DND-41 (cell line): ENCODE results near the gene ABCF3.
A peak's percentile ranks its signal among the peaks of the same experiment; 100 is the strongest.

ENCODE experiments used
- ATAC-seq: fragments of 200-7000 bp; cut with Tn5 transposase; 3 replicates; pipeline ENCODE4 v1.9.1; 2021; ENCODE audit warnings: low read depth; ENCODE audit not compliant: insufficient read depth
- DNase-seq: peaks from one replicate; pipeline ENCODE4 v3.0.0-alpha.2; 2020
- H2AFZ ChIP-seq: 2 replicates; pipeline ENCODE4 v1.6.0; 2012; ENCODE audit warnings: low read depth, low read length
- H3K27ac ChIP-seq: 2 replicates; pipeline ENCODE4 v1.5.1; 2012; ENCODE audit warnings: low read length, inconsistent platforms
- H3K27me3 ChIP-seq: fragments of 200-600 bp; sonication (generic); 2 replicates; pipeline ENCODE4 v1.6.0; 2012; ENCODE audit warnings: low read length, mild to moderate bottlenecking, inconsistent platforms; ENCODE audit not compliant: insufficient read depth, poor library complexity
- H3K36me3 ChIP-seq: 2 replicates; pipeline ENCODE4 v1.5.1; 2012; ENCODE audit warnings: low read length, inconsistent platforms; ENCODE audit not compliant: insufficient read depth
- H3K4me1 ChIP-seq: 2 replicates; pipeline ENCODE4 v1.5.1; 2012; ENCODE audit warnings: mild to moderate bottlenecking, low read length; ENCODE audit not compliant: insufficient read depth
- H3K4me2 ChIP-seq: 2 replicates; pipeline ENCODE4 v1.6.0; 2012; ENCODE audit warnings: mild to moderate bottlenecking, moderate library complexity, low read length, inconsistent platforms; ENCODE audit not compliant: insufficient read depth
- H3K4me3 ChIP-seq, 2 experiments: fragments of 200-600 bp in 1 of 2; shearing (Covaris generic) in 1 of 2; 2 replicates each; pipeline ENCODE4 v1.5.1; 2012 to 2016; ENCODE audit warnings: inconsistent platforms in 2 of 2, low read length in 2 of 2, mild to moderate bottlenecking in 2 of 2, low read depth in 1 of 2, moderate library complexity in 1 of 2
- H3K79me2 ChIP-seq: 2 replicates; pipeline ENCODE4 v1.6.0; 2012; ENCODE audit warnings: low read length, inconsistent platforms; ENCODE audit not compliant: insufficient read depth
- H3K9ac ChIP-seq: 2 replicates; pipeline ENCODE4 v1.6.0; 2012; ENCODE audit warnings: low read depth, mild to moderate bottlenecking, inconsistent platforms, low read length, moderate library complexity
- H3K9me3 ChIP-seq: 2 replicates; pipeline ENCODE4 v1.5.1; 2012; ENCODE audit warnings: low read length, moderate library complexity, mild to moderate bottlenecking, inconsistent platforms; ENCODE audit not compliant: insufficient read depth, severe bottlenecking
- H4K20me1 ChIP-seq: 2 replicates; pipeline ENCODE4 v1.6.0; 2012; ENCODE audit warnings: low read length; ENCODE audit not compliant: insufficient read depth
- CTCF ChIP-seq: IDR thresholded peaks from 2 replicates; pipeline ENCODE4 v1.5.1; 2012; ENCODE audit warnings: borderline replicate concordance, low read length, moderate library complexity, mild to moderate bottlenecking; ENCODE audit not compliant: poor library complexity, severe bottlenecking; ENCODE audit errors: extremely low read depth
- EZH2 ChIP-seq: IDR thresholded peaks from 3 replicates; pipeline ENCODE4 v1.6.1; 2012; ENCODE audit warnings: borderline replicate concordance, low read depth, mild to moderate bottlenecking, moderate library complexity, low read length, inconsistent platforms; ENCODE audit not compliant: severe bottlenecking

ABCF3 gene

GRCh38 chr3:184144505-184144904, 41.5 kb upstream of the ABCF3 start:
- no peak overlapping the region for H3K4me3 ChIP-seq
- H3K79me2 ChIP-seq = peaks cover 7% of the 10 kb centered on the region
- H3K36me3 ChIP-seq = peaks cover 62% of the 10 kb centered on the region
- DNase-seq (no peak), ATAC-seq (no peak)
- peaks cover 14% of the 10 kb centered on the region for H4K20me1 ChIP-seq
- H3K9ac ChIP-seq = no peak overlapping the region
- TF ChIP-seq EZH2 (no peak), CTCF (no peak)
- no peak overlapping the region for H2AFZ ChIP-seq
- no peaks in the 10 kb centered on the region for H3K27me3 ChIP-seq
- H3K27ac ChIP-seq = no peak overlapping the region
- H3K4me2 ChIP-seq = no peak overlapping the region
- no peaks in the 10 kb centered on the region for H3K9me3 ChIP-seq
- H3K4me1 ChIP-seq = no peaks in the 10 kb centered on the region

- Histone ChIP-seq H3K4me3 (no peak overlapping the region), H3K4me2 (no peak overlapping the region), H3K9me3 (no peaks in the 10 kb centered on the region), H3K27ac (no peak overlapping the region), H3K27me3 (no peaks in the 10 kb centered on the region), H2AFZ (no peak overlapping the region), H4K20me1 (peaks cover 14% of the 10 kb centered on the region), H3K9ac (no peak overlapping the region), H3K4me1 (no peaks in the 10 kb centered on the region), H3K79me2 (peaks cover 4% of the 10 kb centered on the region), H3K36me3 (peaks cover 59% of the 10 kb centered on the region)
- peak; percentile 28 for DNase-seq
- peak; percentile 60 for ATAC-seq
- TF ChIP-seq EZH2 (no peak), CTCF (peak; percentile 64)
Observed at GRCh38 chr3:184145111-184145524, 40.9 kb upstream of the ABCF3 start.

GRCh38 chr3:184145751-184146270, 40.2 kb upstream of the ABCF3 start:
- peaks cover 7% of the 10 kb centered on the region for H4K20me1 ChIP-seq
- H3K79me2 ChIP-seq = no peaks in the 10 kb centered on the region
- DNase-seq (no peak), ATAC-seq (no peak)
- H3K9me3 ChIP-seq = no peaks in the 10 kb centered on the region
- H2AFZ ChIP-seq = no peak overlapping the region
- H3K9ac ChIP-seq = no peak overlapping the region
- H3K4me2 ChIP-seq = no peak overlapping the region
- peaks cover 52% of the 10 kb centered on the region for H3K36me3 ChIP-seq
- H3K27ac ChIP-seq = no peak overlapping the region
- H3K4me1 ChIP-seq = no peaks in the 10 kb centered on the region
- TF ChIP-seq CTCF (no peak), EZH2 (no peak)
- H3K27me3 ChIP-seq = no peaks in the 10 kb centered on the region
- no peak overlapping the region for H3K4me3 ChIP-seq

GRCh38 chr3:184148076-184148475, 37.9 kb upstream of the ABCF3 start:
- Histone ChIP-seq H3K36me3 (peaks cover 29% of the 10 kb centered on the region), H3K27me3 (no peaks in the 10 kb centered on the region), H2AFZ (no peak overlapping the region), H4K20me1 (no peaks in the 10 kb centered on the region; the same call in 1 of the 2 replicates), H3K4me2 (no peak overlapping the region), H3K9me3 (no peaks in the 10 kb centered on the region), H3K9ac (no peak overlapping the region), H3K4me3 (no peak overlapping the region), H3K79me2 (no peaks in the 10 kb centered on the region), H3K4me1 (no peaks in the 10 kb centered on the region), H3K27ac (no peak overlapping the region)
- TF ChIP-seq CTCF (no peak), EZH2 (no peak)
- ATAC-seq = no peak
- no peak for DNase-seq
